GM08714 (cell line): ENCODE measurements around the gene AP2B1.
"Not testable (repeated sequence)": the region's sequence is repeated elsewhere in the genome, so short reads cannot be mapped to it uniquely, and the experiment has no call there.

Experiments used
- H3K4me3 ChIP-seq: fragments of 200-500 bp; sonication (Bioruptor generic); 2 replicates; pipeline ENCODE4 v1.5.1; 2014; ENCODE audit warnings: mild to moderate bottlenecking, low read length, inconsistent platforms
- ZNF274 ChIP-seq: IDR thresholded peaks from 2 replicates; pipeline ENCODE4 v1.6.1; 2012; ENCODE audit warnings: mild to moderate bottlenecking, low read depth, low read length

The AP2B1 gene

DNA sequence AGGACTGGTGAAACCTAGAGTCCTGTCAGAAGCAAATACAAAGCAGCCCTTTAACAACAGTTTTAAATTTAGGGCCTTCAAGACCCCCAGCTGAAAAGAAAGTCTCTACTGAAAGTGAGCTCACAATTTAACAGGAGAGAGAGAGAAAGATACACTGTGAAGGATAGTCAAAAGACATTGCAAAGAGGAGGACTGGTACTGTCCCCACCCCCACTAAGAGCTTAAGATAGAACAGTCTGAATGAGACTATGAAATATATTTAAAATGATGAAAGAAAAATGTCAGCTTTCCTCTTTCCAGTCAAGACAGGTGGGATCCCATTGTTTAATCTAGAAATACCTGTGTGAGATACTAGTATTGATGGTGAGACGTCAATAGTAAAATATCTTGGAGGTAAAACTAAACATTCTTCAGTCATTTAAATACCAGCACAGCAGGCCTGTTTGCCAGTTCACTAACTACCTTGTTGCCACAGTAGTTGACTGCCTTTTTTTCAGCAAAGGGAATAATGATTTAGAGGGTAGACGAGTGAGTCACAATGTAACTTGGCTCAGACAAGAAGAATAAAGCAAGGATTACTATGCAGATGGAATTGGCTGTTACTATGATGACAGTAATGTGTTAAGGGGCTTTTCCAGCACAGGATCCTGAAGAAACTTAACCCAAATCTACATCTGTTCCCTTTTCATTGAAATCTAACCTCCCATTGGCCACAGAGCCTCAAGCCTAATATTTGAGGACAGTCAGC lies 97.1 kb downstream of the AP2B1 start:
- no peak for TF ChIP-seq ZNF274
- no peak overlapping the region for H3K4me3 ChIP-seq

DNA sequence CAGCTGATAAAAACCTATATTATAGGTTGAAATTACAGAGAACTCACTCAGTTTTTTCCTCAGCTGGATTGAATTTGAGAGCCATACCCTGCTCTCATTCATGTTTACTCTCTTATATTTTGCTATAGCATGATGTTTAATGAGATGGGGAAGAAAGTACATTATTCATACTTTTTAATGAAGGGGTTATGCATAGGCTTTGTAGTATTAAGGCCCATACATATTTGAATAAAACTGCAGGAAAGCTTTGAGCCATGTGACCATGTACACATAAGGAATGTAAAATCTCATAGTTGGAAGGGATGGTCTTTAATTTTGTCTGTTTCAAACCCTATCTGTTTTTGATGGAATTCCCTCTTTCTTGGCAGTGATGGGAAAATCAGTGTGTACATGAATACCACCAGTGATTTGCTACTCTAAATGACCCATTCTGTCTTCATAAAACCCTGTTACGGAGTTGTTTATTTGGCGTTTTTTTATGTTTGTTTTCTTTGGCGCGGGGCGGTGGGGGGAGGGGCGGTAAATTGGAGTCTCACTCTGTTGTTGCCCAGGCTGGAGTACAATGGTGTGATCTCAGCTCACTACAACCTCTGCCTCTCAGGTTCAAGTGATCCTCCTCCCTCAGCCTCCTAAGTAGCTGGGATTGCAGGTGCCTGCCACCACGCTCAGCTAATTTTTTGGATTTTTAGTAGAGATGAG lies 105.5 kb downstream of the AP2B1 start:
- TF ChIP-seq ZNF274 = no peak
- H3K4me3 ChIP-seq = no peak overlapping the region

DNA sequence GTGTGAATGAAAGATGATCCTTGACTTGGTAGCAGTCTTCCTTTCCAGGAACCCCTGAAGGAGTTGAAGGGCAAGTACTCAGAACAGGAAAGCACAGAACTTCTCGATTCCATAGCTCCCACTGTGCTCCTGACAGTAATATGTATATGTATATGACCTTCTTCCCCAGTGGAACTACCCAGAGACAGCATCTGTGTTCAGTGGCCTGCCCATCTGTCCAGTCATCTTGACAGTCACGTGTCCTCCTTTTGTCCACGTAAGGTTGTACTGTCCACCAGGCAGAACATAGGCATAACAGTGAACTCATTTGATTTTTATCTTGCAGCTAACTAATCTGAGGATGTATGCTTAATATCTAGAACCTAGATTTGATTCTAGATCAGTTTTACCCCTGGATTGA lies 106.5 kb downstream of the AP2B1 start:
- TF ChIP-seq ZNF274 = no peak
- no peak overlapping the region for H3K4me3 ChIP-seq

DNA sequence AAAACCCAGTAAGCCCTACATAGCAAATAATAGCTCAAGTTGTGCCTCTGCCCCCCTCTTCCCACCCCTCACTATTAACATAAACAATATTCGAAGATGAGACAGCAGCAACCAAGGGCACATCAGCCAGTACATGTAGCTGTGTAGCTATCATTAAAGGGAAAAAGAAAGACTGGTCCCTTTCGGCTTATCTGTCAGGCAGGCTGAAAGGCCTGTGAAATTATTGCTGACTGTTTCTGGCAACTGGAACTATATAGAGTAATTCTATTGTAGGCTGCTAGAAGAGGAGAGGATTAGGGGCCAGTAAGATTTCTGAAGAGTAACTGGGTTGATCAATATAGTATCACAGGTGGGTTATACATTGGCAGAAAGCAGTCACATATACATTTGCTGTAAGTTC lies 107.8 kb downstream of the AP2B1 start:
- no peak for TF ChIP-seq ZNF274
- H3K4me3 ChIP-seq = no peak overlapping the region

DNA sequence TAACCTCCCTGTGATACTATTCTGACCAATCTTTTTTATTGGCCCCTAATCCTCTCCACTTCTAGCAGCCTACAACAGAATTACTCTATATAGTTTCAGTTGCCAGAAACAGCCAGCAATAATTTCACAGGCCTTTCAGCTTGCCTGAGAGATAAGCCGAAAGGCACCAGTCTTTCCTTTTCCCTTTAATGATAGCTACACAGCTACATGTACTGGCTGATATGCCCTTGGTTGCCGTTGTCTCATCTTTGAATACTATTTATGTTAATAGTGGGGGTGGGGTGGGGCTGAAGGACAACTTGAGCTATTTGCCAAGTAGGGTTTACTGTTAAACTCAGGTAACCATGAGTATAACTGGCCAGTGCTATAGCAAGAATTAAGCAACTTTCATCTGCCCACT lies 108.5 kb downstream of the AP2B1 start:
- H3K4me3 ChIP-seq = no peak overlapping the region
- no peak for TF ChIP-seq ZNF274

DNA sequence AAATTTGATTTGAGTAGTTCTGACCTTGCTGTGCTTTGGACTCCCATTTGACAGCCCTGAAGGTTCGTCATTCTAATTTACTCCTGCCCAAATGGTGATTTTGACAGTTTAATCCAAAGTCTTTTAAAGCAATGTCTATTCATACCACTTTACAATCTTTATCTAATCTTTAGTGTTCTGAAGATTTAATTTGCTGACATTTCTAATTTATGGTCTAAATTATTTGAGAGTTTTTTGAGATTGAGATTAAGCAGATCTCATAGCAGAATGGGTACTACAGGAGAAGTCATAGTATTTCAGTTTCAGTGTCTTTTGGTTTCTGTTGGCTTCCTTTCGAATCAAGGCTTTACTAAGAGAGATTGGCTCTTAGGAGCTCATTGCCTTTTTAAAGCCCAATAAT lies 111.7 kb downstream of the AP2B1 start:
- H3K4me3 ChIP-seq = no peak overlapping the region
- no peak for TF ChIP-seq ZNF274

DNA sequence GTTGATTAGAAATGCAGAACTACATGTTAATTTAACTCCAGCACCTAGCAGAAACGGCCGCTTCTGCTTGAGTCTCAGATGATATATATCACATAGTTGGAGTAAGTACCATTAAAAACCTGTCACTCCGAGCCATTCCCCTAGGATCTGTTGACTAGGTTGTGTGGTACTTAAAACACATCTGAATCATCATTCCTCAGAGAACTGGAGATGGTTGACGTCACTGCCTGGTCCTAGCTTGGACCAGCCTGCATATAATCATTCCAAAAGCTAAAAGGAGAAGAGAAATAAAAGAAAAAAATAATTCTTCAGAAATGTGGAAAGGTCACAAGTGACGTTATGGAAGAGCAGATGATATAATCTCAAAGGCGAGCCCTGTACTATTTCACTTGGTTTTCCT lies 113.0 kb downstream of the AP2B1 start:
- no peak overlapping the region for H3K4me3 ChIP-seq
- no peak for TF ChIP-seq ZNF274

DNA sequence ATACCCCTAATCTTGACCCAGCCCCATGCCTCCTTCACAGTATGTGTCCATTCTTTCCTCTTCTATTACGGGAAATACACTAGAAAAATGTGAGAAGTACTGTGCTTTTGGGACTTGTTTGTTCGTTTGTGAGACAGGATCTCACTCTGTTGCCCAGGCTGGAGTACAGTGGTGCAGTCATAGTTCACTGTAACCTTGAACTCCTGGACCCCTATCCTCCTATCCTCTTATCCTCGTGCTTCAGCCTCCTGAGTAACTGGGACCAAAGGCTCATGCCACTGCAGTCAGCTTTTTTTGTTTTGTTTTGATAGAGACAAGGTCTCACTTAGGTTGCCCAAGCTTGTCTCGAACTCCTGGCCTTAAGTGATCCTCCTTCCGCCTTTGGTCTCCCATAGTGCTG lies 114.4 kb downstream of the AP2B1 start:
- no peak overlapping the region for H3K4me3 ChIP-seq
- no peak for TF ChIP-seq ZNF274

DNA sequence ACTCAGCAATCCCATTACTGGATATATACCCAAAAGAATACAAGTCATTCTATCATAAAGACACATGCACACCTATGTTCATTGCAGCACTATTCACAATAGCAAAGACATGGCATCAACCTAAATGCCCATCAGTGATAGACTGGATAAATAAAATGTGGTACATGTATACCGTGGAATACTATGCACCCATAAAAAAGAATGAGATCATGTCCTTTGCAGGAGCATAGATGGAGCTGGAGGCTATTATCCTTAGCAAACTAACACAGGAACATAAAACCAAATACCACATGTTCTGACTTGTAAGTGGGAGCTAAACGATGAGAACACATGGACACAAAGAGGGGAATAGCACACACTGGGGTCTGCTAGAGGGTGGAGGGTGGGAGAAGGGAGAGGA lies 116.2 kb downstream of the AP2B1 start:
- not testable (repeated sequence) for H3K4me3 ChIP-seq

DNA sequence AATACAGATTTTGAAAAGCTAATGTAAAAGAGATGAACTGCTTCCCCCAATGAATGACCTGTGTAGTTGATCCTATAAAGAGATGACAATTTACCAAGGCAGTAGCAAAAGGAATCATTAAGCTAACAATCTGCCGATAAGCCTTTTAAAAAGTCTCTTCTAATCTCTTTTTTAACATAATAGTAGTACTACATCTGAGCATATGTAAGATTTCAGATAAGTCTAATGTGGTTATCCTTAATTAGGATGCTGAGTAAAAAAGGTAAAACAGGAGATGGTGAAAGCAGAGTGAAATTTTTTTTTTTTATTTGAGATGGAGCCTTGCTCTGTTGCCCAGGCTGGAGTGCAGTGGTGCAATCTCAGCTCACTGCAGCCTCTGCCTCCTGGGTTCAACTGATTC lies 118.1 kb downstream of the AP2B1 start:
- H3K4me3 ChIP-seq = no peak overlapping the region

DNA sequence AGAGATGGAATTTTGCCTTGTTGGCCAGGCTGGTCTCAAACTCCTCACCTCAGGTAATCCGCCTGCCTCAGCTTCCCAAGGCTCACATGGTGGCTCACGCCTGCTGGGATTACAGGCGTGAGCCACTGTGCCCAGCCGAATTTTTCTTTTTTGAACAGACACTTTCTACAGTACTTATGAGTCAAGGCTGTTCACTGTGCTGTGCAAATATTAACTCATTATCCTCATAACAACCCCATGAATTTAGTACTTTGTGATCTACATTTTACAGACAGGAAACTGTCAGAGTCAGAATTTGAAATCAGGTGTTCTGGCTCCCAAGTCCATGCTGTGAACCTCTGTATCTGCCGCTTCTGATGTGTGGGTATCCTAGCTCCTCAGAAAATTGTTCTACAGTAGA lies 118.6 kb downstream of the AP2B1 start:
- no peak for TF ChIP-seq ZNF274
- H3K4me3 ChIP-seq = no peak overlapping the region

More for the DNA sequence above, 118.1 kb downstream of the AP2B1 start:
- no peak for TF ChIP-seq ZNF274

DNA sequence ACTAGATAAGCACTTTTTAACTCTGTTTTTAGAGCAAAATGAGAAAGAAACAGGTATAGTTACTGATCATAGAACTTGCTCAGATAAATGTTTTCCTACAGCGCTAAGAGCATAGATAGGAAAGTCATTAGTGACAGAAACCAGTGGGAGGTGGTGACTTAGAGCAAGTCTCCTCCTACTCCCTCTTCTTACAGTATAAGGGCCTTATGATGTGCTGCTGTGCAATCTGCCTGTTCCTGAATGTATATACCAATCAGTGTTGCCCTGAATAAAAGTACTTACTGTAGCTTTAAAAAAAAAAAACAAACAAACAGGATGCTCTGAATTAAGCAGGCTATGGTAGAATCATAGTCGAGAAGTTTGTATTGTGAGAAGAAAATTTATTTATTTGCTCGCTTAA lies 121.0 kb downstream of the AP2B1 start:
- TF ChIP-seq ZNF274 = no peak
- H3K4me3 ChIP-seq = no peak overlapping the region

DNA sequence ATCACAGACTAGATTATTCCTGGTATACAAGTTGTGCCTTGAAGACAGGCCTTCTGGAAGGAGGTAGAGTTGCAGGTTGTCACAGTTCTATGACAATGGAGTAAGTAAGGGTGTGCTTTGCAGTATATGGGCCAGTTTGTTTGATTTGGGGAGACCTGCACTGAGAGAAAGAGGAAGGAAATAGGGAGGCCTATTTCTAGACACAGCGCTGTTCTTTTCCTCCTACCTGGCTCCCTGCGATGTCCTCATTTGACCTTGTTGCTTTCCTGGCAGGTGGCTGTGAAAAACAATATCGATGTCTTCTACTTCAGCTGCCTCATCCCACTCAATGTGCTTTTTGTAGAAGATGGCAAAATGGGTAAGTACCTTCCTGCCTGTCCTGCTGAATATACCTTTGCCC lies 121.8 kb downstream of the AP2B1 start:
- no peak for TF ChIP-seq ZNF274

DNA sequence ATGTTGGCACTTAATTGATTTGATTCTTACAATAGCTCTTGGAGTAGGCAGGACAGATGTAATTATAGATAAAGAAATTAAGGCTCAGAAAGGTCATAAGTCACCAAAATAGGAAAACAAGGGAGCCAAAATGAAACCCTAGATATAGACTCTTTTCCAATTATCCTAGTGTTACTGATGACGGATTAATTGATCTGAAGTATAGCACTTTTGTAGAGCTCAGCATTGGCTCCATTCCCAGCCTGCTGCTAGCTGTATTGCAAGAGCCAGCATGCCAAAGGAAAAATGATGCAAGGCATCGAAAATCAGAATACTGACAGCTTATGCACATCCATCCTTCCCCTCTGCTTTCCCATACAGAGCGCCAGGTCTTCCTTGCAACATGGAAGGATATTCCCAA lies 122.8 kb downstream of the AP2B1 start:
- H3K4me3 ChIP-seq = no peak overlapping the region
- TF ChIP-seq ZNF274 = no peak

More for the DNA sequence above, 121.8 kb downstream of the AP2B1 start:
- H3K4me3 ChIP-seq = no peak overlapping the region

DNA sequence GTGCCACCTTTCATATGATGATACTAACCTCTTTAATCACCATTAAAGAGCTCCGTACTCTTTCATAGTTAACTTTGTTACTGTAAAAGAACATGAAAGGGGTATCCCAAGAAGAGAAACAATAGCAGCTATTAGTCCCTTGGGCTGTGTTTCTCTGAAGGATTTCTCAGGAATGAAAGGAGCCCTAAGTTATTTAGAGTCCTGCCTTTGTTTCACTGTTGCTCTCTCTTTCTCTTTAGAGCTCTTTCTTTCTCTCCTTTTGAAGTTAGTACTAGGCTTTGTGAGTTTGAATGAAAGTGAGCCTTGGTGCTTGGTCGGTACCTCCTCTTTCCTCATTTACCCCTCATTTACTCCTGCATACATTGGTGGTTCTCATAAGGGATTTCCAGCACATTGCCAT lies 123.8 kb downstream of the AP2B1 start:
- no peak for TF ChIP-seq ZNF274
- H3K4me3 ChIP-seq = no peak overlapping the region
